Neural cell (in vitro differentiated cells): ENCODE data around the gene IGF2BP3. TPM values are rescaled to one million over a fixed set of nuclear protein-coding genes. Genes with fewer than 3 reads are reported as not detected.

Experiments
- H2AFZ ChIP-seq: fragments of 200-600, 300-800 bp; sonication (generic), shearing (Covaris generic); 2 replicates; pipeline ENCODE4 v1.6.0; 2014; ENCODE audit warnings: low read depth, mild to moderate bottlenecking, antibody characterized with exemption, low read length, moderate library complexity
- H3F3A ChIP-seq: fragments of 200-600 bp; shearing (Covaris generic); 2 replicates; pipeline ENCODE4 v1.6.1; 2016; ENCODE audit warnings: mild to moderate bottlenecking, moderate library complexity, mixed read lengths, antibody characterized with exemption, low read length; ENCODE audit not compliant: insufficient read depth, poor library complexity, severe bottlenecking
- H3K27ac ChIP-seq: fragments of 200-600, 300-800 bp; sonication (generic), shearing (Covaris generic); 2 replicates; pipeline ENCODE4 v1.5.1; 2014; ENCODE audit warnings: mild to moderate bottlenecking, low read length, moderate library complexity
- H3K27me3 ChIP-seq: fragments of 300-800, 200-600 bp; sonication (generic), shearing (Covaris generic); 2 replicates; pipeline ENCODE4 v1.6.0; 2014; ENCODE audit warnings: mild to moderate bottlenecking, low read depth, low read length, moderate library complexity; ENCODE audit not compliant: insufficient read depth
- H3K36me3 ChIP-seq: fragments of 300-800, 200-600 bp; sonication (generic), shearing (Covaris generic); 2 replicates; pipeline ENCODE4 v1.5.1; 2014; ENCODE audit warnings: mild to moderate bottlenecking, antibody characterized with exemption, low read length, moderate library complexity; ENCODE audit not compliant: insufficient read depth
- H3K4me2 ChIP-seq: fragments of 300-800, 200-600 bp; sonication (generic), shearing (Covaris generic); 2 replicates; pipeline ENCODE4 v1.6.0; 2014; ENCODE audit warnings: mild to moderate bottlenecking, low read length
- H3K4me3 ChIP-seq: fragments of 300-800, 200-600 bp; sonication (generic), shearing (Covaris generic); 2 replicates; pipeline ENCODE4 v1.5.1; 2014; ENCODE audit warnings: mild to moderate bottlenecking, low read length, moderate library complexity
- H3K79me2 ChIP-seq: fragments of 200-600 bp; shearing (Covaris generic); replicated peaks from 2 replicates; pipeline ENCODE4 v1.6.0; 2014; ENCODE audit warnings: mild to moderate bottlenecking, low read length, moderate library complexity; ENCODE audit not compliant: insufficient read depth
- H3K9ac ChIP-seq: fragments of 300-800, 200-600 bp; sonication (generic), shearing (Covaris generic); 2 replicates; pipeline ENCODE4 v1.6.1; 2016; ENCODE audit warnings: mild to moderate bottlenecking, low read length, mixed read lengths
- H3K9me2 ChIP-seq: fragments of 200-600 bp; shearing (Covaris generic); 2 replicates; pipeline ENCODE4 v1.6.1; 2016; ENCODE audit warnings: mild to moderate bottlenecking, low read length, mixed read lengths; ENCODE audit not compliant: insufficient read depth
- H3K9me3 ChIP-seq: fragments of 200-600, 300-800 bp; sonication (generic), shearing (Covaris generic); 2 replicates; pipeline ENCODE4 v1.6.1; 2016; ENCODE audit warnings: mild to moderate bottlenecking, mixed run types, low read length, moderate library complexity, mixed read lengths
- H4K20me1 ChIP-seq: fragments of 200-600 bp; shearing (Covaris generic); 2 replicates; pipeline ENCODE4 v1.6.1; 2016; ENCODE audit warnings: mild to moderate bottlenecking, mixed run types; ENCODE audit not compliant: insufficient read depth
- EP300 ChIP-seq: fragments of 450-650 bp; conservative IDR thresholded peaks from 2 replicates; pipeline ENCODE4 v1.6.1; 2014; ENCODE audit warnings: antibody characterized with exemption, mild to moderate bottlenecking, moderate library complexity; ENCODE audit not compliant: poor library complexity, severe bottlenecking
- EZH2 ChIP-seq: fragments of 200-600, 300-800 bp; shearing (Covaris generic), sonication (generic); IDR thresholded peaks from 2 replicates; pipeline ENCODE4 v1.6.1; 2014; ENCODE audit warnings: antibody characterized with exemption, low read length, borderline replicate concordance, mild to moderate bottlenecking; ENCODE audit not compliant: insufficient read depth, poor library complexity, severe bottlenecking
- MXI1 ChIP-seq: fragments of 450-650 bp; conservative IDR thresholded peaks from 2 replicates; pipeline ENCODE4 v1.6.1; 2014; ENCODE audit warnings: antibody characterized with exemption, mild to moderate bottlenecking; ENCODE audit not compliant: poor library complexity, severe bottlenecking
- POLR2AphosphoS5 ChIP-seq: IDR thresholded peaks from 2 replicates; pipeline ENCODE4 v1.6.1; 2012
- RAD21 ChIP-seq: fragments of 450-650 bp; conservative IDR thresholded peaks from 2 replicates; pipeline ENCODE4 v1.6.1; 2014; ENCODE audit warnings: antibody characterized with exemption, mild to moderate bottlenecking, moderate library complexity
- REST ChIP-seq: IDR thresholded peaks from 2 replicates; pipeline ENCODE4 v1.6.1; 2012; ENCODE audit warnings: borderline replicate concordance
- SMC3 ChIP-seq: fragments of 450-650 bp; conservative IDR thresholded peaks from 2 replicates; pipeline ENCODE4 v1.6.1; 2014; ENCODE audit warnings: antibody characterized with exemption, mild to moderate bottlenecking, moderate library complexity; ENCODE audit not compliant: poor library complexity
- TAF1 ChIP-seq: IDR thresholded peaks from 2 replicates; pipeline ENCODE4 v1.6.1; 2012; ENCODE audit warnings: low read depth
- polyA plus RNA-seq: library from polyadenylated mRNA; depleted of rRNA; stranded (reverse); fragments of >200 nt; gene quantifications from 2 replicates; pipeline ENCODE4 v1.2.3, GENCODE V29; 2014
- TF ChIP-seq, protein P1 (sequence below): fragments of 450-650 bp; IDR thresholded peaks from 2 replicates; pipeline ENCODE4 v1.5.1; 2014; ENCODE audit warnings: antibody characterized with exemption, mild to moderate bottlenecking, moderate library complexity; ENCODE audit not compliant: poor library complexity, severe bottlenecking

The IGF2BP3 gene
- polyA plus RNA-seq, 1 donor from 2014 or later: 29.6 TPM

GRCh38 chr7:23494009-23494408 lies 23.7 kb upstream of the IGF2BP3 start:
- TF ChIP-seq EZH2 (no peak), EP300 (no peak), POLR2AphosphoS5 (no peak), MXI1 (no peak), RAD21 (no peak), TAF1 (no peak), SMC3 (no peak), REST (no peak)
- TF ChIP-seq, protein P1, sequence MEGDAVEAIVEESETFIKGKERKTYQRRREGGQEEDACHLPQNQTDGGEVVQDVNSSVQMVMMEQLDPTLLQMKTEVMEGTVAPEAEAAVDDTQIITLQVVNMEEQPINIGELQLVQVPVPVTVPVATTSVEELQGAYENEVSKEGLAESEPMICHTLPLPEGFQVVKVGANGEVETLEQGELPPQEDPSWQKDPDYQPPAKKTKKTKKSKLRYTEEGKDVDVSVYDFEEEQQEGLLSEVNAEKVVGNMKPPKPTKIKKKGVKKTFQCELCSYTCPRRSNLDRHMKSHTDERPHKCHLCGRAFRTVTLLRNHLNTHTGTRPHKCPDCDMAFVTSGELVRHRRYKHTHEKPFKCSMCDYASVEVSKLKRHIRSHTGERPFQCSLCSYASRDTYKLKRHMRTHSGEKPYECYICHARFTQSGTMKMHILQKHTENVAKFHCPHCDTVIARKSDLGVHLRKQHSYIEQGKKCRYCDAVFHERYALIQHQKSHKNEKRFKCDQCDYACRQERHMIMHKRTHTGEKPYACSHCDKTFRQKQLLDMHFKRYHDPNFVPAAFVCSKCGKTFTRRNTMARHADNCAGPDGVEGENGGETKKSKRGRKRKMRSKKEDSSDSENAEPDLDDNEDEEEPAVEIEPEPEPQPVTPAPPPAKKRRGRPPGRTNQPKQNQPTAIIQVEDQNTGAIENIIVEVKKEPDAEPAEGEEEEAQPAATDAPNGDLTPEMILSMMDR: no peak
- Histone ChIP-seq H2AFZ (no peak overlapping the region), H3K4me2 (no peak overlapping the region), H3K36me3 (no peaks in the 10 kb centered on the region), H3K9me2 (no peaks in the 10 kb centered on the region), H4K20me1 (no peaks in the 10 kb centered on the region), H3K4me3 (no peak overlapping the region), H3K79me2 (no peaks in the 10 kb centered on the region), H3K9ac (no peak overlapping the region), H3K9me3 (no peaks in the 10 kb centered on the region), H3K27ac (no peak overlapping the region), H3K27me3 (no peaks in the 10 kb centered on the region), H3F3A (no peaks in the 10 kb centered on the region)

GRCh38 chr7:23491502-23491901 lies 21.2 kb upstream of the IGF2BP3 start:
- no peaks in the 10 kb centered on the region for H3K9me2 ChIP-seq
- no peaks in the 10 kb centered on the region for H4K20me1 ChIP-seq
- H3K9ac ChIP-seq: no peak overlapping the region
- no peaks in the 10 kb centered on the region for H3K27me3 ChIP-seq
- no peak overlapping the region for H3K4me3 ChIP-seq
- H3K27ac ChIP-seq: no peak overlapping the region
- no peaks in the 10 kb centered on the region for H3K9me3 ChIP-seq
- no peak overlapping the region for H3K4me2 ChIP-seq
- no peaks in the 10 kb centered on the region for H3K36me3 ChIP-seq
- no peak for TF ChIP-seq SMC3
- TF ChIP-seq REST: no peak
- TF ChIP-seq POLR2AphosphoS5: no peak
- TF ChIP-seq EP300: no peak
- TF ChIP-seq TAF1: no peak
- TF ChIP-seq EZH2: no peak
- no peak for TF ChIP-seq RAD21
- no peak overlapping the region for H2AFZ ChIP-seq
- no peaks in the 10 kb centered on the region for H3F3A ChIP-seq
- no peaks in the 10 kb centered on the region for H3K79me2 ChIP-seq
